ENCODE measurements around the gene MICU1.
"Not testable (repeated sequence)": the region's sequence is repeated elsewhere in the genome, so short reads cannot be mapped to it uniquely, and the experiment has no call there.

Gene MICU1

DNA sequence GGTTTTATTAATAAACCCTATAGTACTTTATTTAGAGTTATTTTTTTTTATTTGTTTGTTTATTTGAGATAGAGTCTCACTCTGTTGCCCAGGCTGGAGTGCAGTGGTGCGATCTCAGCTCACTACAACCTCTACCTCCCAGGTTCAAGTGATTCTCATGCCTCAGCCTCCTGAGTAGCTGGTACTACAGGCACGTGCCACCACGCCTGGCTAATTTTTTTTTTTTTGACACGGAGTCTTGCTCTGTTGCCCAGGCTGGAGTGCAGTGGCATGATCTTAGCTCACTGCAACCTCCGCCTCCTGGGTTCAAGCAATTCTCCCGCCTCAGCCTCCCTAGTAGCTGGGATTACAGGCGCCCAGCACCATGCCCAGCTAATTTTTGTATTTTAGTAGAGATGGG lies 279.8 kb downstream of the MICU1 start:
- DNase-seq (ENCODE audit: low spot score) = not testable (repeated sequence)

DNA sequence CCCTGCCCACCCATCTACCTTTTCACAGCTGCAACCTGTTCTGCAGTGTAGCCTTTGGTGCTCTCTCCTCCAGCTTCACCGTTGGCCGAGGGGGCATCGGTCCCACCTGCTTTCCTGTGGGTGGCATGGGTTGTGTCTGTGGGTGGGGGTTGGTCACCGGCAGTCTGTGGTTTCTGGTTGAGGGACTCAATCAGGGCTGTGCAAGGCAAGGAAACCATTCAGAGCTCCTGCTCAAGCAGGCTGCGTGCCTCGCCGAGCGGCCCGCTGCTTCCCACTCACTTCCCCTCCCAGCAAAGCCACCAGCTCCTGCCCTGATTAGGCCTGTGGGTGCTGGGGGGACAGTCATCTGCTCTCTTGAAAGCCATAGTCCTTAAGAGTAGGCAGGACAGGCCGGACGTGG lies 280.9 kb downstream of the MICU1 start:
- DNase-seq (ENCODE audit: low spot score) = no peak

- DNase-seq (ENCODE audit: low spot score) = no peak
These were observed 283.0 kb downstream of the MICU1 start for GRCh38 chr10:72342911-72343310.

DNA sequence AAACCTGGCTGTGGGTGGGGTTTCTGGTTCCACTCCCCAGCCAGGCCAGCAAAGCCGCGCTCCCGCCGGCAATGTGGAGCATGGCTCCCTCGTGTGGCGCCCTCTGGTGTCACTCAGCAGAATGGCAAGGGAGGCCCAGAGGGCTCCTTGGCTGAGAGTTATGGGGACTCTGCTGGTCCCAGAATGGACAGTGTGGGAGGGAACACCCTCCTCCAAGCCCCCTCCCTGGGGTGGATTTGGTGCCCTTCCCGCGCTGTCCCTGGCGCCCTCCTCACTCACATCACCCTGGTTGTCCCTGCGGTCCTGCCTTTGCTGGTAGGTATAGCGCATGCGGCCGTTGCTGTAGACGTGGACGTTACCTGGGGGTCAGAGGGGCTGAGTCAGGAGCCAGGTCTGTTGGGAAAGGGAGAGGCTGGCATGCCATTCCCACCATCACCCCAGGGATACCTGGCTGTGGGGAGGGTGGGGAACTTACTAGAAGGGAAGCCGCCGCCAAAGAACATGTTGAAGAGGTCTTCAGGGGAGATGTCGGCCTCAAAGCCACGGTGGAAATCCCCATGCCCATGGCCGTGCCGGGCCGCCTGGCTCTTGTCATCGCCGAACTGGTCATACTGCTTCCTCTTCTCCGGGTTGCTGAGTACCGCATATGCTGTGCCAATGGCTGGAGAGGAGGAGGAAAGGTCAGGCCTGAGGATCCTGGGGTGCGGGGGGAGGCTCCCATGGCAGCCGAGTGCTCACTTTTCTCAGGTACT lies 285.2 kb downstream of the MICU1 start:
- peak; percentile 56 for DNase-seq (ENCODE audit: low spot score)

- no peak for DNase-seq (ENCODE audit: low spot score)
These were observed 287.7 kb downstream of the MICU1 start for GRCh38 chr10:72338180-72338579.

- no peak for DNase-seq (ENCODE audit: low spot score)
These were observed 288.2 kb downstream of the MICU1 start for GRCh38 chr10:72337722-72338121.

DNA sequence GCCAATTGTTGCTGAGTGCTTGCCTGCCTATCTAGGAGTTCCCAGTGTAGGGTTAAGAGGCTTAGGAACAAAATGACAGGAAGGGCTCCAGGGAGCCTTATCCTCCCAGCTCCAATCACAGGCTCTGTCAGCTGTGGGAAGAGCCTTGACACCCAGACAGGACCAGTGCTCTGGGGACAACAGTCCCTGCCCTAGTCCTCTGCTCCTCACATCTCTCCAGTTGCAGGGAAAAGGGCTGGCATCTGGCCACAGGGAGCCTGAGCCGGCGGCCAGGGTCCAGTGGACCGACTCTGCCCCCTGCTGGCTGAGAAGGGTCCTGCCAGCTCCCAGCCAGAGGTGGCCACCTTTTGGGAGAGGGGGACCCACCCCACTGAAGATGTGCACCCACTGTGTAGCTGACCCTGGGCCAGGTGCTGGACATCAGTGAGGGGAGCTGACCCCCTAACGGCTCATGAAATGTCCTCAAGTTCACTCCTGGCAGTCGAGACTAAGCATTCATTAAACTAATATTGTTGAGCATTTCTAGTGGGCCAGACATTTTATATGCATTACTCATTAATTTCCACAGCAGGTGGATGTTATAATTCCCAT lies 288.7 kb downstream of the MICU1 start:
- peak; percentile 64 for DNase-seq (ENCODE audit: low spot score)

GRCh38 chr10:72336259-72337038 lies 289.4 kb downstream of the MICU1 start:
- no peak for DNase-seq (ENCODE audit: low spot score)

GRCh38 chr10:72335394-72336258 lies 290.3 kb downstream of the MICU1 start:
- DNase-seq (ENCODE audit: low spot score) = peak; percentile 57

- DNase-seq (ENCODE audit: low spot score) = no peak
These were observed 291.0 kb downstream of the MICU1 start for GRCh38 chr10:72334825-72335393.

DNA sequence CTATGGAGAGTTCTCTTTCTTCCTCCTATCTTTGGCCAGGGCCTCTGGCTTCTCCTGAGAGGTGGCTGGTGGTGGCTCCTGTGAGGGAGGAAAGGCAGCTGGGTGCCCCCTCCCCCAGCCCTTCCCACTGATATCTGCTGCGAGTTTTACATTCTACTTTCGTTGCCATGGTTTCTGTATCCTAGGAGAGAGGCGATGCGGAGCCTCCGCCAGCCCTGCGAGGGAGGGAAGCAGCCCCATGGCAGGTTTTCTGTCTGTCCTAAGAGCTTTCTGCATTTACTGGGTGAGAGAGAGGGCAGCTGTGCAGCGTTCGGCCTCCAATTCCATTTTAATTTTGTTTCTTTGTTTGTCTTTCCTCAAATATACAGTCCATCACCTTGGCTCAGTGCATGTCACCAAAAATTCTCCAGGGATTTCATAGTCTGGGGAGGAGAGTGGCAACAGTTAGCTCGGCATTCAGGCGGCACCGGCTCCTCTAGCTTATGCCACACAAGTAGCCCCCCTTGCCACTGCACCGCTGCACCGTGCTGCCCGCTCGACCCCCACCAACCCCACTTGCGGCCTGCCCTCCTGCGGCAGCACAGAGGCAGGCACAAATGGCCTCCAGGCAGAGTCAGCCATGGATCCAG lies 291.6 kb downstream of the MICU1 start:
- DNase-seq (ENCODE audit: low spot score) = peak; percentile 87

DNA sequence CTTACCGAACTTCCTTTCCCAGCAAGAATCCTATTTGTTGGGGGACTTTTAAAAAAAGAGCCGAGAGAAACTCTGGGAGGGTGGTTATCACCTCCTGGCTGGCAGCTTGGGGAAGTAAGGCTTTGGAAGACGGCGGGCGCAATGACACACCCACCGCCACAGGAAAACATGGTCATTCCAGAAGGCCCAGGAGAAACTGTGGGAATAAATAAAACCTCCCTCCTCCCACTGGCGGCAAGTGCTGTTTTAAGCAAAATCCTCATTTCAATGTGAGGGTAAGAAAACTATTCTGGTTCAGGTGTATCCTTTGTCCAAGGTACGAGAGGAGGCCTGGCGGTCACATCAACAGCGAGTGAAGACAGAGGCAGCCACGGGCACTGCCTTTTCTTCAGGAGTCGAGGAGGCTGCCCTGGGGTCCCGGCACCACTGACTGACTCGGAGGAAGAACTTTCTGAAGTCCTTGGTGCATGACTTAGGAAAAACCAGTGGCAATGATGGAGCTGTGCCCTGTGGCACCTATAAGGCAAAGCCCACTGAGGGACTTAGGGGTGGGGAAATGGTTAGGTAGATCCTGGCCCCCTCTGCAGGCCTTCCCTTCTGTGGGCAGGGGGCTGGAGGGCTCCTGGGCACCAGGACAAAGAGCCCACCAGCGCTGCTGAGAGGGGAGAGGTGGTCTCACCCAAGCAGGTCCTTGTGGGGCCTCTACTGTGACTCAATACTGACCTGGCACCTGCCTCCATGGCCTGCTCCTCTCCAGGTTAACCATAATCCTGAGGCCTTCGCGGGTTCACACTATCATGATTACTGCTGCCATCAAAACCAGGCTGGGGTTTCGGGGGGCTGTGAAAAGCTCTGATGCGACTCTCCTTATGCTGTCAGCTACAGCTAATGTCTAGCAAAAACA lies 292.5 kb downstream of the MICU1 start:
- no peak for DNase-seq (ENCODE audit: low spot score)

GRCh38 chr10:72332423-72333111 lies 293.3 kb downstream of the MICU1 start:
- peak; percentile 53 for DNase-seq (ENCODE audit: low spot score)

- peak; percentile 92 for DNase-seq (ENCODE audit: low spot score)
These were observed 294.1 kb downstream of the MICU1 start for GRCh38 chr10:72331575-72332422.

DNA sequence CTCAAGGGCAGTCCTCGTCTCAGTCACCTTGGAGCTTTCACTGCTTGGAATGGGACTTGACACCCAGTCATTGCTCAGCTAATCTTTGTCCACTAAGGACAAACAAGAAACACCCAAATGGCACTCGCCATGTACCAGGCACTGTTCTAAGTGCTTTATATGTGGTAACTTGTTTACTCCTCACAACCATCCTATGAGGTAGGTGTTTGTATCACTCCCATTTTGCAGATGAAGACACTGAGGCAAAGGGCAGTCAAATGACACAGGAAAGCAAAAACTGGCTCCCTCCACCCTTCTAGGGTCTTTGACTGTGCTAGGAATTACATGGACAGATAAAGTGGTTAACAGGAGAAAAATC lies 295.8 kb downstream of the MICU1 start:
- no peak for DNase-seq (ENCODE audit: low spot score)

GRCh38 chr10:72329290-72330068 lies 296.4 kb downstream of the MICU1 start:
- DNase-seq (ENCODE audit: low spot score) = peak; percentile 91

- DNase-seq (ENCODE audit: low spot score) = no peak
These were observed 297.1 kb downstream of the MICU1 start for GRCh38 chr10:72328829-72329204.

Measured in SK-N-DZ (cell line).